Activated CD8-positive, alpha-beta T cell treated with anti-CD3 and anti-CD28 coated beads for 36 hours (primary cell): ENCODE results near the gene EGFR. TPM values are rescaled to one million over a fixed set of nuclear protein-coding genes. Genes with fewer than 3 reads are reported as not detected.

ENCODE experiments used
- ATAC-seq: fragments of 200-7000 bp; cut with Tn5 transposase; one replicate; pipeline ENCODE4 v1.10.0; 2021; ENCODE audit warnings: mild to moderate bottlenecking, moderate library complexity
- CTCF ChIA-PET: fragments of 350-600 bp; sonication (Branson Sonifier 250); formaldehyde crosslinking; loops from one replicate; lab custom pipeline; 2021; ENCODE audit warnings: antibody characterized with exemption; lab: Charles Lee
- POLR2A ChIA-PET: fragments of 350-600 bp; sonication (Branson Sonifier 250); formaldehyde crosslinking; loops from one replicate; lab custom pipeline; 2021; ENCODE audit warnings: antibody characterized with exemption; lab: Charles Lee
- DNase-seq: peaks from one replicate; pipeline ENCODE4 v3.0.0-alpha.2; 2020
- H3K27ac Mint-ChIP-seq: one replicate; pipeline ENCODE4 v1.8.0; 2021; ENCODE audit warnings: mild to moderate bottlenecking, mixed read lengths
- H3K27me3 Mint-ChIP-seq: one replicate; pipeline ENCODE4 v1.8.0; 2021; ENCODE audit warnings: mixed read lengths
- H3K36me3 Mint-ChIP-seq: one replicate; pipeline ENCODE4 v1.8.0; 2021; ENCODE audit warnings: low read depth, mixed read lengths
- H3K4me1 Mint-ChIP-seq: one replicate; pipeline ENCODE4 v1.8.0; 2021; ENCODE audit warnings: low read depth, mixed read lengths
- H3K4me3 Mint-ChIP-seq: one replicate; pipeline ENCODE4 v1.8.0; 2021; ENCODE audit warnings: mild to moderate bottlenecking, moderate library complexity, mixed read lengths
- H3K9me3 Mint-ChIP-seq: one replicate; pipeline ENCODE4 v1.8.0; 2021; ENCODE audit warnings: mixed read lengths
- CTCF ChIP-seq: fragments of 200-600 bp; IDR thresholded peaks from one replicate; pipeline ENCODE4 v1.8.0; 2022; ENCODE audit warnings: antibody characterized with exemption, mild to moderate bottlenecking
- intact Hi-C: fragments of 100-400 bp; cut with micrococcal nuclease; formaldehyde crosslinking; loops from one replicate; pipeline ENCODE4 v1.10.0; 2022
- total RNA-seq, 2 experiments: library from RNA; stranded (reverse); gene quantifications; one replicate each; pipeline ENCODE4 v1.2.3, GENCODE V29; 2021

The EGFR gene
- total RNA-seq, 2 experiments from 2014 or later: not detected

GRCh38 chr7:55224111-55224510 is 205.3 kb downstream of the EGFR start:
- Mint-ChIP-seq H3K4me3 (no peak overlapping the region), H3K4me1 (no peaks in the 10 kb centered on the region), H3K27ac (no peak overlapping the region), H3K27me3 (peaks cover 9% of the 10 kb centered on the region), H3K36me3 (no peaks in the 10 kb centered on the region), H3K9me3 (peaks cover 9% of the 10 kb centered on the region)
- no peak for TF ChIP-seq CTCF
- ATAC-seq: no peak
- intact Hi-C loops: no loop called here
- ChIA-PET POLR2A (no interaction called here), CTCF (interaction anchor here (0.6 to 0.7 kb wide), 2 partner anchors 31 to 228 kb away, joined by 3 read pairs; no protein-coding TSS in a partner anchor)
- no peak for DNase-seq

- ChIA-PET POLR2A (no interaction called here), CTCF (interaction anchor here (0.6 kb wide), 1 partner anchor 228 kb away, joined by 3 read pairs; no protein-coding TSS in a partner anchor)
- ATAC-seq: no peak
- DNase-seq: no peak
- no peaks in the 10 kb centered on the region for H3K4me1 Mint-ChIP-seq
- TF ChIP-seq CTCF: no peak
- peaks cover 13% of the 10 kb centered on the region for H3K9me3 Mint-ChIP-seq
- H3K27ac Mint-ChIP-seq: no peak overlapping the region
- H3K36me3 Mint-ChIP-seq: no peaks in the 10 kb centered on the region
- no peak overlapping the region for H3K4me3 Mint-ChIP-seq
- intact Hi-C loops: no loop called here
- H3K27me3 Mint-ChIP-seq: peaks cover 13% of the 10 kb centered on the region
Measured at GRCh38 chr7:55224810-55225209, 206.0 kb downstream of the EGFR start.

GRCh38 chr7:55230014-55230413 is 211.2 kb downstream of the EGFR start:
- Mint-ChIP-seq H3K27me3 (peaks cover 20% of the 10 kb centered on the region), H3K4me3 (no peak overlapping the region), H3K36me3 (no peaks in the 10 kb centered on the region), H3K27ac (no peak overlapping the region), H3K4me1 (no peaks in the 10 kb centered on the region), H3K9me3 (peaks cover 13% of the 10 kb centered on the region)
- intact Hi-C loops: no loop called here
- no peak for DNase-seq
- ChIA-PET POLR2A (no interaction called here), CTCF (interaction anchor here (0.7 kb wide), 1 partner anchor 25 kb away, joined by 3 read pairs; no protein-coding TSS in a partner anchor)
- TF ChIP-seq CTCF: no peak
- no peak for ATAC-seq

- Mint-ChIP-seq H3K27me3 (peaks cover 24% of the 10 kb centered on the region), H3K4me3 (no peak overlapping the region), H3K4me1 (no peaks in the 10 kb centered on the region), H3K27ac (no peak overlapping the region), H3K9me3 (peaks cover 13% of the 10 kb centered on the region), H3K36me3 (no peaks in the 10 kb centered on the region)
- no peak for TF ChIP-seq CTCF
- no peak for DNase-seq
- intact Hi-C loops: no loop called here
- ChIA-PET CTCF (interaction anchor here (2.2 kb wide), 1 partner anchor 23 kb away, joined by 5 read pairs; no protein-coding TSS in a partner anchor), POLR2A (no interaction called here)
- ATAC-seq: no peak
Measured at GRCh38 chr7:55231736-55232280, 213.0 kb downstream of the EGFR start.

GRCh38 chr7:55233001-55233400 is 214.2 kb downstream of the EGFR start:
- intact Hi-C loops: no loop called here
- no peak for TF ChIP-seq CTCF
- Mint-ChIP-seq H3K4me3 (no peak overlapping the region), H3K4me1 (no peaks in the 10 kb centered on the region), H3K27ac (no peak overlapping the region), H3K36me3 (no peaks in the 10 kb centered on the region), H3K9me3 (peaks cover 8% of the 10 kb centered on the region), H3K27me3 (peaks cover 20% of the 10 kb centered on the region)
- CTCF ChIA-PET: interaction anchor here (2.2 kb wide), 1 partner anchor 22 kb away, joined by 5 read pairs; no protein-coding TSS in a partner anchor
- POLR2A ChIA-PET: no interaction called here
- ATAC-seq (no peak), DNase-seq (no peak)
